Stimulated activated CD8-positive, alpha-beta memory T cell treated with anti-CD3 and anti-CD28 coated beads, Interleukin-15, amount 100 ng/mL, for 48 hours (primary cell): ENCODE results near the gene ZNF716.
"Not testable (repeated sequence)": the region's sequence is repeated elsewhere in the genome, so short reads cannot be mapped to it uniquely, and the experiment has no call there.

Experiments used
- DNase-seq, 2 donors: peaks; one replicate each; pipeline ENCODE4 v3.0.0-alpha.2; 2020; ENCODE audit warnings: low read depth in 2 of 2

ZNF716 gene

GRCh38 chr7:57425969-57426628 is 23.9 kb upstream of the ZNF716 start:
- no peak for DNase-seq

GRCh38 chr7:57426629-57427003 is 23.4 kb upstream of the ZNF716 start:
- DNase-seq: no peak

DNA sequence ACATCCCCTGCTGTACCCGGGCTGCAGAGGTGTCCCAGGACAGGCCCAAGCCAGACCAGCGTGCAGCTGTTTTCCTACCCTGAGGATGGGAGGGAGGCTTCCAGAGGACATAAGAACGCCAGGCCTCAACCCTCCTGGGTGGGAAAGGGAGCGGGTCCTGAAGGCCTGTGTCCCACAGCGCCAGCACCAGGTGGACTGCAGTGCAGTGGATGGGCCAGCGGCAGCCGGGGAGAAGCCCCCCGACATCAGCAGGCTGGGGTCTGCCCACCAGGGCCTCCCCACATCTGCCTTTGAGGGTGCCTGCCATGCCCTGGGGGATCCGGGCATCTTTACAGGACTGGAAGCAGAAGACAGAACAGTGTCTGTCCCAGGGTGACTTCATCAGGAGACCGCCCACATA is 22.8 kb upstream of the ZNF716 start:
- no peak for DNase-seq

DNA sequence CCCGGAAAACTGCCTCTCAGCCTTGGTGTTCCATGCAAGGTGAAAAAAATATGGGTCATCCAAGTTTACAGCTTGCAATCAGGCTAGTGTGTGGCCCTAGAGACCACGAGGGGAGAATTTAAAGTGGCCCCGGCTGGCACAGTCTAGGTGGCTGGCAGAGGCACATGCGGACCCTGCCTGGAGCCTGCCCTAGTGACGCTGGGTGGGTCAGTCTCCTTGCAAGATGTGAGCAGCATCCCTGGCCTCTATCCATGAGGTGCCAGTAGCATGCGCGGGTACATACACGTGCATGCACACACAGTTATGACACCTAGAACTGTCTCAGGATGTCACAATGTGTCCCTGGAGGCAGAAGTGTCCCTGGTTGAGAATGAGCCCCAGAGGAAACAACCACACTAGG is 22.4 kb upstream of the ZNF716 start:
- no peak for DNase-seq

- no peak for DNase-seq
Measured at GRCh38 chr7:57432583-57432982, 17.4 kb upstream of the ZNF716 start.

DNA sequence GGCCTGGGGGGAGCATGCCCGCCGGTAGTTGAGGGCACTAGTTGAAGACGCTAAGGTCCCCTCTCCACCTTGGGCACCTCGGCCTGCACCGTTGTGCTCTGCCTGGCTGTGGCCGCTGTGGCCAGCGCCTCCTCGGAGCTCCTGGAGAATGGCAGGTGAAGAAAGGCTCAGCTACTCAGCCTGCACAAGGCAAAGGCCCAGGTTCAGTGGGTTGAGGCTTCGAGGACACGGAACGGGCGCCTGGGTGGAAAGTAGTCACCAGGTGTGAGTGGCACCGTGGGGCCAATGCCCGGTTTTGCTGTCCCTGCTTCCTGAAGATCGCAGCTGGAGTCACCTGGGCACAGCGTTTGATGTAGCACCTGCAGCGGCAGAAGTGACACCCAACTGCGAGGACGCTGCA is 12.4 kb upstream of the ZNF716 start:
- DNase-seq: no peak

DNA sequence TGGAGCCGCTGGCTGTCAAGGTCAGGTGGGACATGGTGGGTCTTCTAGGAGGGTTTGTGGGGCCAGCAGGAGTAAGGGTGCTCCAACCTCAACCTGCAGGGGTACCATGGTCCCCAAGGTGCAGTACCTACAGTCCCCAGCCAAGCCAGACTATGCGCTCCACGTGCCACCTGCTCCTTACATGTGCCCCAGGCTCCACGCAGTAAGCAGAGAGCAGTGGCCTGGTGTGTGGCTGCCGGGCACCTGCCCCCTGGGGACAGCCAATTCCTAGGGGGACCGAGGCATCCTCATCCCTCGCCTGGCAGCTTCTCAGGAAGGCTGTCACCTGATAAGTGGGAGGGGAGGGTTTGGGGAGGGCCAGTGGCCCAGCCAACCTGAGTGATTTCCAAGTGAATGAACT is 11.7 kb upstream of the ZNF716 start:
- no peak for DNase-seq

DNA sequence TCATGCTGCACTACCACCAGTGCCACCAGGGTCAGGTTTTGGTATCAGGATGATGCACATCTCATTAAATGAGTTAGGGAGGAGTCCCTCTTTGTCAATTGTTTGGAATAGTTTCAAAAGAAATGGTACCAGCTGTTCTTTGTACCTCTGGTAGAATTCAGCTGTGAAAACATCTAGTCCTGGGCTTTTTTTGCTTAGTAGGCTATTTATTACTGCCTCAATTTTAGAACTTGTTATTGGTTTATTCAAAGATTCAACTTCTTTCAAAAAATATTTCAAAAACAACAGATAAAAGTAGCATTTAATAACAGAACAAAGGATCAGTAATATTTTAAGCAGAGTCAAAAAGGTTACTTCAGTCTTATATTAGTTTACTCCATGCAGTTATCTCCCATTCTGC is 6.4 kb upstream of the ZNF716 start:
- DNase-seq: no peak

GRCh38 chr7:57469186-57469828 is 19.3 kb downstream of the ZNF716 start:
- DNase-seq: not testable (repeated sequence)

DNA sequence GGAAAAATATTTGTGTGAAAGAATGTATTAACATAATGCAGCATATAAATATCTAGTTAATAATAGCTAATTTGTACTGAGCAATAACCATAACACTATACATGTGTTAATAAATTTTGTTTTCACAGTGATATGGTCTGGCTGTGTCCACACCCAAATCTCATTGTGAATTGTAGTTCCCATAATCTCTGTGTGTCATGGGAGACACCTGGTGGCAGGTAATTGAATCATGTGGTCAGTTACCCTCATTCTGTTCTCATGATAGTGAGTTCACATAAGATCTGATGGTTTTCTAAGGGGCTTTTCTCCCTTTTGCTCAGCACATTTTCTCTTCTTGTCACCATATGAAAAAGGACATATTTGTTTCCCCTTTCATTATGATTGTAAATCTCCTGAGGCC is 30.3 kb downstream of the ZNF716 start:
- DNase-seq: not testable (repeated sequence)

- not testable (repeated sequence) for DNase-seq
Measured at GRCh38 chr7:57485022-57485421, 35.0 kb downstream of the ZNF716 start.

DNA sequence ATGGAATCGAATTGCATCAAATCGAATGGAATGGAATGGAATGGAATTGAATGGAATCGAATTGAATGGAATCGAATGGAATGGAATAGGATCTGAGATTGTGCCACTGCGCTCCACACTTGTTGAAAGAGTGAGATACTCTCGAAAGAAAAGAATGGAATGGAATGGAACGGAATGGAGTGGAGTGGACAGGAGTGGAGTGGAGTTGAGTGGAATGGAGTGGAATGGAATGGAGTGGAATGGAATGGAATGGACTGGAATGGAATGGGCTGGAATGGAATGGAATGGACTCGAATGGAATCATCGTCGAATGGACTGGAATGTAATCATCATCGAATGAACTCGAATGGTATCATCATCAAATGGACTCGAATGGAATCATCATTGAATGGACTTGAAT is 38.0 kb downstream of the ZNF716 start:
- DNase-seq: no peak

GRCh38 chr7:57495111-57495510 is 45.1 kb downstream of the ZNF716 start:
- not testable (repeated sequence) for DNase-seq

GRCh38 chr7:57496395-57496794 is 46.4 kb downstream of the ZNF716 start:
- no peak for DNase-seq

DNA sequence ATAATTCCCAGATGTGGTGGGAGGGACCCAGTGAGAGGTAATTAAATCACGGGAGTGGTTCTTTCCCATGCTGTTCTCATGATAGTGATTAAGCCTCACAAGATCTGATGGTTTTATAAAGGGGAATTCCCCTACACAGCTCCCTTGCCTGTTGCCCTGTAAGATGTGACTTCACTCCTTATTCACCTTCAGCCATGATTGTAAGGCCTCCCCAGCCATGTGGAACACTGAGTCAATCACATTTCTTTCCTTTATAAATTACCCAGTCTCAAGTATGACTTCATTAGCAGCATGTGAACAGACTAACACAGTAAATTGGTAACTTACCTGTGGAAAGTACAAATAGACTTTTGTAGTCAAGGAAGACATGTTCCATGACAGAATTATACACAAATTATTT is 55.2 kb downstream of the ZNF716 start:
- DNase-seq: no peak
